K562 (cell line): Measurements from ENCODE around the gene SEC22A. TPM values are rescaled to one million over a fixed set of nuclear protein-coding genes. Genes with fewer than 3 reads are reported as not detected.

Experiments
- ATAC-seq: fragments of 200-7000 bp; cut with Tn5 transposase; 3 replicates; pipeline ENCODE4 v1.9.1; 2020; ENCODE audit warnings: moderate library complexity
- BruUV-seq: library from RNA; stranded (reverse); fragments of 400-500 nt; replicated peaks from 2 replicates; lab custom pipeline; 2021; lab: Mats Ljungman, UMichigan
- CTCF ChIA-PET: fragments of 300-600 bp; formaldehyde crosslinking; extraction: SDS; loops from one replicate; lab custom pipeline; 2021; ENCODE audit warnings: low intra/inter-chr PET ratio; lab: Yijun Ruan, JAX
- POLR2A ChIA-PET: fragments of 300-600, 350-650 bp; sonication (Branson Sonifier 250); formaldehyde crosslinking; extraction: SDS; loops from one replicate; lab custom pipeline; 2021; ENCODE audit warnings: antibody characterized with exemption, inconsistent platforms; lab: Yijun Ruan, JAX
- DNase-seq, 4 experiments: peaks; one replicate each; pipeline versions ENCODE4 v3.0.0 to v3.0.0-alpha.2; 2011 to 2018; ENCODE audit warnings: low spot score in 3 of 4, mixed read lengths in 3 of 4; ENCODE audit errors: extremely low read depth in 1 of 4
- FAIRE-seq: peaks from 2 replicates; lab custom pipeline; 2011; peaks lifted over from hg19 to GRCh38; lab: Jason Lieb, UNC
- H2AFZ ChIP-seq: 2 replicates; pipeline ENCODE4 v1.6.0; 2011; ENCODE audit warnings: low read depth, low read length, control low read depth, inconsistent platforms
- H3K27ac ChIP-seq: fragments of 200-600 bp; 3 replicates; pipeline ENCODE4 v1.8.0; 2011; ENCODE audit warnings: low read depth, mild to moderate bottlenecking, control low read depth, inconsistent platforms, low read length, moderate library complexity, mixed read lengths; ENCODE audit errors: extremely low read depth
- H3K27me3 ChIP-seq, 2 experiments: fragments of 300-600 bp in 1 of 2; 2 replicates in 1 of 2; 3 replicates in 1 of 2; pipeline versions ENCODE4 v1.6.0 to v1.8.0; 2011; ENCODE audit warnings: inconsistent platforms in 2 of 2, low read length in 2 of 2, mild to moderate bottlenecking in 1 of 2, mixed read lengths in 1 of 2, moderate library complexity in 1 of 2; ENCODE audit not compliant: control insufficient read depth in 2 of 2, insufficient read depth in 2 of 2
- H3K36me3 ChIP-seq: fragments of 300-600 bp; 3 replicates; pipeline ENCODE4 v1.8.0; 2011; ENCODE audit warnings: mild to moderate bottlenecking, low read length, inconsistent platforms; ENCODE audit not compliant: control insufficient read depth, insufficient read depth
- H3K4me1 ChIP-seq, 2 experiments: fragments of 200-600 bp in 1 of 2; replicated peaks in 1 of 2; 2 replicates in 1 of 2; 3 replicates in 1 of 2; pipeline versions ENCODE4 v1.5.1 to v1.8.0; 2011; ENCODE audit warnings: inconsistent platforms in 2 of 2, low read length in 2 of 2, mild to moderate bottlenecking in 1 of 2, mixed read lengths in 1 of 2, moderate library complexity in 1 of 2; ENCODE audit not compliant: control insufficient read depth in 2 of 2, insufficient read depth in 2 of 2
- H3K4me2 ChIP-seq: 2 replicates; pipeline ENCODE4 v1.6.1; 2011; ENCODE audit warnings: low read length, control low read depth, inconsistent platforms, mixed read lengths; ENCODE audit not compliant: insufficient read depth
- H3K4me3 ChIP-seq: fragments of 200-600 bp; sonication (generic), shearing (Covaris generic); 2 replicates; pipeline ENCODE4 v1.5.1; 2016; ENCODE audit warnings: control low read depth, inconsistent platforms
- H3K79me2 ChIP-seq: fragments of 200-600 bp; 3 replicates; pipeline ENCODE4 v1.8.0; 2011; ENCODE audit warnings: low read length, inconsistent platforms; ENCODE audit not compliant: control insufficient read depth, insufficient read depth
- H3K9ac ChIP-seq, 2 experiments: 2 replicates each; pipeline versions ENCODE4 v1.6.0 to v1.6.1; 2011; ENCODE audit warnings: low read depth in 2 of 2, low read length in 2 of 2, control low read depth in 1 of 2, inconsistent platforms in 1 of 2, mild to moderate bottlenecking in 1 of 2, mixed read lengths in 1 of 2; ENCODE audit not compliant: insufficient read depth in 1 of 2
- H3K9me1 ChIP-seq: one replicate; pipeline ENCODE4 v1.6.0; 2011; ENCODE audit warnings: inconsistent platforms, mild to moderate bottlenecking, low read length, moderate library complexity; ENCODE audit not compliant: control insufficient read depth, insufficient read depth
- H3K9me3 ChIP-seq: replicated peaks from 2 replicates; pipeline ENCODE4 v1.5.1; 2011; ENCODE audit warnings: low read depth, low read length, inconsistent platforms; ENCODE audit not compliant: control insufficient read depth, insufficient read depth
- H4K20me1 ChIP-seq: replicated peaks from 2 replicates; pipeline ENCODE4 v1.6.1; 2011; ENCODE audit warnings: low read length, inconsistent platforms, mixed read lengths; ENCODE audit not compliant: control insufficient read depth, insufficient read depth
- CEBPB ChIP-seq: fragments of 450-650 bp; IDR thresholded peaks from 2 replicates; pipeline ENCODE4 v1.6.1; 2016; ENCODE audit warnings: missing genetic modification characterization, missing compliant biosample characterization
- CEBPG ChIP-seq, 3 experiments: fragments of 200-800 bp in 1 of 3; sonication (Bioruptor generic) in 1 of 3; sonication (generic) in 1 of 3; formaldehyde crosslinking in 1 of 3; IDR thresholded peaks in 2 of 3; conservative IDR thresholded peaks in 1 of 3; 2 replicates each; pipeline versions ENCODE4 v1.6.1 to v1.8.0; 2016 to 2022; ENCODE audit warnings: missing compliant biosample characterization in 2 of 3, missing genetic modification characterization in 2 of 3, mild to moderate bottlenecking in 1 of 3, missing genetic modification reagents in 1 of 3
- HDAC3 ChIP-seq: fragments of 450-650 bp; IDR thresholded peaks from 2 replicates; pipeline ENCODE4 v1.6.1; 2018; ENCODE audit warnings: borderline replicate concordance, mild to moderate bottlenecking, moderate library complexity; ENCODE audit not compliant: partially characterized antibody
- SFPQ ChIP-seq: fragments of 200-400 bp; formaldehyde crosslinking; IDR thresholded peaks from 2 replicates; pipeline ENCODE4 v1.6.1; 2017; ENCODE audit warnings: mild to moderate bottlenecking, low read depth, low read length, moderate library complexity
- ZNF217 ChIP-seq: sonication (generic); formaldehyde crosslinking; IDR thresholded peaks from 2 replicates; pipeline ENCODE4 v1.8.0; 2022; ENCODE audit warnings: mild to moderate bottlenecking, missing genetic modification reagents
- ZNF316 ChIP-seq: fragments of 450-650 bp; IDR thresholded peaks from 2 replicates; pipeline ENCODE4 v1.6.1; 2016
- WGBS: fragments of 100-300 bp; shearing (Covaris generic); methylation state at CpG from one replicate; pipeline ENCODE4 v1.1.6; 2016; ENCODE audit warnings: low coverage, mixed read lengths; ENCODE audit not compliant: insufficient coverage; ENCODE audit errors: missing lambda C conversion rate; 5-methylcytosine and 5-hydroxymethylcytosine counted together
- in situ Hi-C: fragments of 300-500 bp; cut with MboI; formaldehyde crosslinking; loops from 4 replicates; pipeline ENCODE4 v1.15.0; 2018; ENCODE audit warnings: inconsistent platforms, mixed read lengths
- intact Hi-C: fragments of 100-400 bp; cut with micrococcal nuclease; formaldehyde crosslinking; loops from 2 replicates; pipeline ENCODE4 v1.14.2; 2022
- polyA plus RNA-seq, 8 experiments: library from polyadenylated mRNA; depleted of rRNA in 4 of 8; stranded (reverse) in 5 of 8; unstranded in 3 of 8; fragments of >200 nt; fragmentation: Nextera tagmentation in 2 of 8; fragmentation: Illumina TruSeq in 1 of 8; extraction: Ambion mirVana in 2 of 8; extraction: Trizol in 1 of 8; gene quantifications; 2 replicates each; pipeline versions ENCODE4 v1.2.1 to v1.2.3, GENCODE V29; 2011 to 2014; ENCODE audit warnings: inconsistent platforms in 1 of 8, missing spikeins in 1 of 8
- total RNA-seq, 7 experiments: library from RNA; depleted of rRNA in 6 of 7; stranded (reverse); fragments of >200 nt in 6 of 7; fragmentation: Illumina TruSeq in 2 of 7; extraction: Trizol in 2 of 7; gene quantifications; 2 replicates each; pipeline versions ENCODE4 v1.2.1 to v1.2.3, GENCODE V29; 2011 to 2021; ENCODE audit warnings: low replicate concordance in 1 of 7

The SEC22A gene
- total and polyA plus RNA-seq, 9 of the 15 experiments (the other 6 are each of a cell fraction or from before 2014, with no cell fraction given) = 7.9 to 44.5 (median 20.5) TPM

DNA sequence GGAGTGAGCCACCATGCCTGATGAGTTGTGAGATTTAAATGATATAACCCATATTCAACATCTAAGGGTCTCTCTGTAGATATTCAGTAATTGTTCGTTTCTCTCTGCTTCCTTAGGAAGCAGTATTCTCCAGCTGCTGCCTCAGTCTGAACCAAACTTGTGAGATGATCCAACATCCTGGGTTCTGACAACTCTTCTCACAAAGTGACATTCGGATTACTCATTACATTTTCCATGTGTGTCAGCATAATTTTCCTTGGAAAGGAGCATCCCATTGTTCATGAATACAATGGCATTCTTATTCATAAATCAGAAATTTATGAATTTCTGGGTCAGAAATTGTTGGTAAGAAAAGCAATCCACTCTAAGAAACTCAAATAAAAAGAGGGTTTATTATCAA, 15.0 kb upstream of the SEC22A start:
- intact Hi-C loops = no loop called here
- FAIRE-seq = no peak
- no peak for DNase-seq
- no peak overlapping the region for H3K4me3 ChIP-seq
- no peaks in the 10 kb centered on the region for H3K9me3 ChIP-seq
- H3K36me3 ChIP-seq = no peaks in the 10 kb centered on the region
- H3K9ac ChIP-seq = no peak overlapping the region
- ChIA-PET POLR2A (no interaction called here), CTCF (no interaction called here)
- H3K4me1 ChIP-seq = no peaks in the 10 kb centered on the region
- in situ Hi-C loops = no loop called here
- H4K20me1 ChIP-seq = no peaks in the 10 kb centered on the region
- 21% methylated on average over 2 of the region's 2 CpGs for WGBS
- no TSS peak for BruUV-seq
- no peaks in the 10 kb centered on the region for H3K79me2 ChIP-seq
- no peak overlapping the region for H2AFZ ChIP-seq
- H3K4me2 ChIP-seq = no peak overlapping the region
- no peak for ATAC-seq
- no peaks in the 10 kb centered on the region for H3K9me1 ChIP-seq
- TF ChIP-seq ZNF316 (peak; percentile 62), HDAC3 (no peak), SFPQ (no peak)
- H3K27ac ChIP-seq = no peak overlapping the region
- no peaks in the 10 kb centered on the region for H3K27me3 ChIP-seq

DNA sequence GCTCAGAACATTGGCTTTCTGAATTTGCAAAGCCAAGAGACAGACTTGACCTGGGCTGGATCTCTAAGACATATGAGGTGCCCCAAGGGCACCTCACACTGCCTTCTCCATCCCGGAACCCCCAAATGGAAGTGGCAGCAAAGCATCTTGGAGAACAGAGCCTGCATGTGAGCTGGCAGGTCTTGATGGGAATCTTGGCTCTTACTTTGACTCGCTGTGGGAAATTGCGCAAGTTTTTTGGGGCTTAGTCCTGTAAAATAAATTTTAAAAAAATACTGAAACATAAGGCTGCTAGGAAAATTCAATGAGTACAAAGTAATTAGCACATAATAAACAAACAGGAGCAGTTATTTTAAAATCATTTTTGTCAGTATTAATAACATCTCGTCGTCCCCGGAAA, 13.7 kb upstream of the SEC22A start:
- Histone ChIP-seq H3K27ac (no peak overlapping the region), H3K9ac (no peak overlapping the region), H3K4me1 (no peaks in the 10 kb centered on the region), H3K36me3 (no peaks in the 10 kb centered on the region), H3K9me1 (no peaks in the 10 kb centered on the region), H3K79me2 (no peaks in the 10 kb centered on the region), H3K27me3 (no peaks in the 10 kb centered on the region), H2AFZ (no peak overlapping the region), H3K4me3 (no peak overlapping the region), H4K20me1 (no peaks in the 10 kb centered on the region), H3K9me3 (no peaks in the 10 kb centered on the region), H3K4me2 (no peak overlapping the region)
- POLR2A ChIA-PET = interaction anchor here (1.1 kb wide), 1 partner anchor 11 kb away, joined by 3 read pairs; no protein-coding TSS in a partner anchor
- CTCF ChIA-PET = no interaction called here
- BruUV-seq = no TSS peak
- ATAC-seq = no peak
- no peak for DNase-seq
- 63% methylated on average over 6 of the region's 6 CpGs for WGBS
- FAIRE-seq = no peak
- intact Hi-C loops (no loop called here), in situ Hi-C loops (no loop called here)
- peak; percentile 70 for TF ChIP-seq CEBPB (tag)
- no peak for TF ChIP-seq CEBPG (CRISPR knock-in tag; IDR thresholded peaks at IDR 0.05)
- TF ChIP-seq CEBPG (tag; conservative IDR thresholded peaks at IDR 0.05 in 1 of 2, IDR thresholded peaks at IDR 0.05 in 1 of 2) = peak in 1 of 2 experiments; percentile 69; a peak in 2 of 4 replicates
- no peak for TF ChIP-seq ZNF217
